ENCODE data around the gene ANKRD44. TPM values are rescaled to one million over a fixed set of nuclear protein-coding genes. Genes with fewer than 3 reads are reported as not detected.

The ANKRD44 gene
- total RNA-seq, 1 experiment from 2014 or later = 7.1 TPM

- Mint-ChIP-seq H3K36me3 (ENCODE audit: insufficient read depth, unreplicated experiment) (no peaks in the 10 kb centered on the region), H3K4me1 (ENCODE audit: low read depth, unreplicated experiment) (peaks cover 9% of the 10 kb centered on the region), H3K27me3 (ENCODE audit: unreplicated experiment) (no peaks in the 10 kb centered on the region), H3K27ac (ENCODE audit: unreplicated experiment) (peak overlapping the region; percentile 61), H3K4me3 (ENCODE audit: low read depth, unreplicated experiment) (no peak overlapping the region), H3K9me3 (ENCODE audit: low read depth, unreplicated experiment) (no peaks in the 10 kb centered on the region)
- CTCF ChIA-PET = no interaction called here
- intact Hi-C loops (cut with micrococcal nuclease; ENCODE audit: unreplicated experiment) = no loop called here
- peak; percentile 30 for DNase-seq
- BruUV-seq (replicated peaks) = no TSS peak
- TF ChIP-seq CTCF (IDR thresholded peaks at IDR 0.05; ENCODE audit: unreplicated experiment) = no peak
Measured at GRCh38 chr2:197286805-197287595, 23.6 kb downstream of the ANKRD44 start.

- H3K27me3 Mint-ChIP-seq (ENCODE audit: unreplicated experiment) = no peaks in the 10 kb centered on the region
- no peaks in the 10 kb centered on the region for H3K36me3 Mint-ChIP-seq (ENCODE audit: insufficient read depth, unreplicated experiment)
- H3K9me3 Mint-ChIP-seq (ENCODE audit: low read depth, unreplicated experiment) = no peaks in the 10 kb centered on the region
- BruUV-seq (replicated peaks) = no TSS peak
- intact Hi-C loops (cut with micrococcal nuclease; ENCODE audit: unreplicated experiment) = no loop called here
- H3K4me3 Mint-ChIP-seq (ENCODE audit: low read depth, unreplicated experiment) = no peak overlapping the region
- DNase-seq = no peak
- peaks cover 9% of the 10 kb centered on the region for H3K4me1 Mint-ChIP-seq (ENCODE audit: low read depth, unreplicated experiment)
- CTCF ChIA-PET = no interaction called here
- no peak overlapping the region for H3K27ac Mint-ChIP-seq (ENCODE audit: unreplicated experiment)
- no peak for TF ChIP-seq CTCF (IDR thresholded peaks at IDR 0.05; ENCODE audit: unreplicated experiment)
Measured at GRCh38 chr2:197285361-197285760, 25.2 kb downstream of the ANKRD44 start.

- Mint-ChIP-seq H3K4me1 (ENCODE audit: low read depth, unreplicated experiment) (peaks cover 9% of the 10 kb centered on the region), H3K4me3 (ENCODE audit: low read depth, unreplicated experiment) (no peak overlapping the region), H3K9me3 (ENCODE audit: low read depth, unreplicated experiment) (no peaks in the 10 kb centered on the region), H3K36me3 (ENCODE audit: insufficient read depth, unreplicated experiment) (no peaks in the 10 kb centered on the region), H3K27me3 (ENCODE audit: unreplicated experiment) (no peaks in the 10 kb centered on the region), H3K27ac (ENCODE audit: unreplicated experiment) (no peak overlapping the region)
- intact Hi-C loops (cut with micrococcal nuclease; ENCODE audit: unreplicated experiment) = no loop called here
- no TSS peak for BruUV-seq (replicated peaks)
- CTCF ChIA-PET = no interaction called here
- DNase-seq = no peak
- no peak for TF ChIP-seq CTCF (IDR thresholded peaks at IDR 0.05; ENCODE audit: unreplicated experiment)
Measured at GRCh38 chr2:197284956-197285355, 25.6 kb downstream of the ANKRD44 start.

- Mint-ChIP-seq H3K4me3 (ENCODE audit: low read depth, unreplicated experiment) (no peak overlapping the region), H3K27ac (ENCODE audit: unreplicated experiment) (no peak overlapping the region), H3K9me3 (ENCODE audit: low read depth, unreplicated experiment) (no peaks in the 10 kb centered on the region), H3K27me3 (ENCODE audit: unreplicated experiment) (no peaks in the 10 kb centered on the region), H3K4me1 (ENCODE audit: low read depth, unreplicated experiment) (no peaks in the 10 kb centered on the region), H3K36me3 (ENCODE audit: insufficient read depth, unreplicated experiment) (no peaks in the 10 kb centered on the region)
- intact Hi-C loops (cut with micrococcal nuclease; ENCODE audit: unreplicated experiment) = no loop called here
- TF ChIP-seq CTCF (IDR thresholded peaks at IDR 0.05; ENCODE audit: unreplicated experiment) = no peak
- DNase-seq = no peak
- CTCF ChIA-PET = no interaction called here
- no TSS peak for BruUV-seq (replicated peaks)
Measured at GRCh38 chr2:197281421-197281820, 29.2 kb downstream of the ANKRD44 start.

Data from Calu3 (cell line).